Heart left ventricle (tissue), 13 donors: ENCODE measurements around the gene CSF1R.

Source experiments
- CTCF ChIP-seq, 12 donors: fragments of 200-600 bp; sonication (generic) in 4 of 12; IDR thresholded peaks; one replicate each; pipeline versions ENCODE4 v1.5.0 to v1.8.0; 2018 to 2022; ENCODE audit warnings: antibody characterized with exemption in 12 of 12, mild to moderate bottlenecking in 5 of 12
- POLR2A ChIP-seq, 2 donors: fragments of 450-650 bp; IDR thresholded peaks; one replicate each; pipeline ENCODE4 v1.6.1; 2017; ENCODE audit warnings: antibody characterized with exemption in 2 of 2, mild to moderate bottlenecking in 2 of 2, moderate library complexity in 2 of 2
- donor health status: ischemic (EF 13 %, LVEDD 7.1; RV severe dilation, severe dysfunction).
- donor health status: DM: no; HTN: yes; CAD: no.
- donor health status: DM: no; HTN: no; CAD: no.
- donor health status: ischemic (EF 25% LVEDD 6.9; RV normal size, moderate dysfunction).
- donor health status: ischemic (EF 25% LVEDD 5.7; RV mildly dilated, moderate dysfunction).
- donor health status: ischemic (EF 35%, LVEDD 5.7; RV mildly dilated, moderate dysfunction).
- donor health status: nonischemic (EF 11% LVEDD 7.7; RV severe dilation, severe dysfunction).
- donor health status: DM: yes; HTN: yes; CAD: no.
- donor health status: PGD.
- donor health status: ischemic (EF 29% LVEDD 5.4; RV normal size, mild dysfunction).
- donor health status: nonischemic (EF 23%, LVEDD 6.1; RV moderate dilation, normal function).

- TF ChIP-seq CTCF (IDR thresholded peaks at IDR 0.05): no peak
- TF ChIP-seq POLR2A (IDR thresholded peaks at IDR 0.05): no peak
These were observed 13.2 kb downstream of the CSF1R start for GRCh38 chr5:150073086-150073625.
